Measurements from ENCODE around the gene RBP5.

Gene RBP5

DNA sequence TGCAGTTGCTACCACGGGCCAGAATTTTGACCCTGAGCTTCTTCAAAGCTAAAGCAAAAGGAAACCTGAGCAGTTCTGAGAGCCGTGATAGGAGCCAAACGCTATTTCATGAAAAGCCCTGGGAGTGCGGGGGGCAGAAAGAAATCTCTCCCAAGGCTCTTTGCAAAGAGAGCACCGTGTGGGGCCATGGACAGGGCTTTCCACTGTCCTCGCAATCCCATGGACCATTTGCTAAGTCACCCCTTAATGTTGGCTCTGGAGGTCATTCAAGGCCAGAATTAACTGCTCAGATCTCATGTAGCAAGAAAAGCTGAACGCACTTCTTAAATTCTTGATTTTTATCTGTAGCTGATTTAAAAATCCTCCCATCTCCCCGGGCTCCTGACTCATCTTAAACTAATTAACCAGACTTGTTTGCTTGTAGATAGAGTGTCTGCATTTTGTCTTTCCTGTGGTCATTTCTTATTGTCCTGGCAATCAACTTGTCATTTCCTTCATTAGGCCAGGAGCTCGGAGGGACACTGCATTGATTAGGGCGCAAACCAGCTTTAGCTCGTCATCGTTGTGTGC, 26.3 kb upstream of the RBP5 start:
- TF ChIP-seq GATA2 (IDR thresholded peaks at IDR 0.05; ENCODE audit: low read depth, low read length), result no peak
- no peak for TF ChIP-seq GATA3 (IDR thresholded peaks at IDR 0.05; ENCODE audit: low read depth, low read length)

DNA sequence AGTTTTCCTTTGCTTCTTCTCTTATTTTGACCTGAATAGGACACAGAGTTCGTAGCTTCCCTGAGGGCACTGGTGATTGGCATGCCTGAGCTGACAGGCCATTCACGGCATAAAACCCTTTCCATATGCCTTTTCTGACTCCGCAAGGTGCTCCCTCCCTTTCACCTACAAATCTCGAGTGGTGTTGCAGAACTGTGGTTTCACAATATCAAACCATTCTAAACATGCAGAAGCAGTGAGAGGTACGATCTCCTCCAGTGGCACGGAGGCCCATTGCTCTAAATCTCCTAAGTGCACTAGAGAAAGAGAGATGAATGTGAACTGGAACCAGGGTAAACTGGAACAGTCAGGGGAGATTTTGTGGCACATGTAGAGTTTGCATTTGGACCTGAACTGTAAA, 25.4 kb upstream of the RBP5 start:
- TF ChIP-seq GATA2 (IDR thresholded peaks at IDR 0.05; ENCODE audit: low read depth, low read length) (no peak), GATA3 (IDR thresholded peaks at IDR 0.05; ENCODE audit: low read depth, low read length) (no peak)

GRCh38 chr12:7152818-7153217, 24.1 kb upstream of the RBP5 start:
- no peak for TF ChIP-seq GATA3 (IDR thresholded peaks at IDR 0.05; ENCODE audit: low read depth, low read length)
- no peak for TF ChIP-seq GATA2 (IDR thresholded peaks at IDR 0.05; ENCODE audit: low read depth, low read length)

DNA sequence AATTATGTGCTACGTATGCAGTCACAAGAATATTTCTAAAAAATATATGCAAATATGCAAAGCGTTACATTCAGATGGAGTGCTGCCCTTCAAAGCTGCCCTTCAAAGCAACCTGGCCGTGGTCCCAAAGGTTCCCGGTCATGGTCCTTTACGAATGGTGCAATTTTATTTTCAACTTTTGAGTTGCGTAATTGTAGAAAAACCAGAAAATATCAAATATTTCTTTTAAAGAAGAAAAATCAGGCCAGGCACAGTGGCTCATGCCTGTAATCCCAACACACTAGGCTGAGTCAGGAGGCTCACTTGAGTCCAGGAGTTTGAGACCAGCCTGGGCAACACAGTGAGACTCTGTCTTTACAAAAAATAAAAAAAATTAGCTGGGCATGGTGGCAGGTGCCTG, 22.8 kb upstream of the RBP5 start:
- TF ChIP-seq GATA3 (IDR thresholded peaks at IDR 0.05; ENCODE audit: low read depth, low read length) (no peak), GATA2 (IDR thresholded peaks at IDR 0.05; ENCODE audit: low read depth, low read length) (no peak)

GRCh38 chr12:7150841-7151240, 22.2 kb upstream of the RBP5 start:
- TF ChIP-seq GATA3 (IDR thresholded peaks at IDR 0.05; ENCODE audit: low read depth, low read length), result no peak
- TF ChIP-seq GATA2 (IDR thresholded peaks at IDR 0.05; ENCODE audit: low read depth, low read length), result no peak

DNA sequence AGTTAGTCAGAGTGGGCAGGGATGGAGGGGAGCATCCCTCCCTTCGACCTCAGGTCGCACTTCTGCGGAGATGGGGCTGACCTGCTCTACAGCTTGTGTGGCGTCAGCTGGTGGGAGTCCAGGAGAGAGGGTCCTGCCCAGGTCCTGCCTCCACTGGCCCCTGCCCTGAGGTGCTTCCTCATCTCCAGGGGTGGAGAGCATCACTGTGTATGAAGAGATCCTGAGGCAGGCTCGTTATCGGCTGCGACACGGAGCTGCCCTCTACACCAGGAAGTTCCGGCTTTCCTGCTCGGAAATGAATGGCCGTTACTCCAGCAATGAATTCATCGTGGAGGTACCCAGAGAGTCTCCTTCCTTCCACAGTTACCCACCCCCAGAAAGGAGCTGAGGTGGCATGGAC, 21.7 kb upstream of the RBP5 start:
- TF ChIP-seq GATA3 (IDR thresholded peaks at IDR 0.05; ENCODE audit: low read depth, low read length) (no peak), GATA2 (IDR thresholded peaks at IDR 0.05; ENCODE audit: low read depth, low read length) (no peak)

DNA sequence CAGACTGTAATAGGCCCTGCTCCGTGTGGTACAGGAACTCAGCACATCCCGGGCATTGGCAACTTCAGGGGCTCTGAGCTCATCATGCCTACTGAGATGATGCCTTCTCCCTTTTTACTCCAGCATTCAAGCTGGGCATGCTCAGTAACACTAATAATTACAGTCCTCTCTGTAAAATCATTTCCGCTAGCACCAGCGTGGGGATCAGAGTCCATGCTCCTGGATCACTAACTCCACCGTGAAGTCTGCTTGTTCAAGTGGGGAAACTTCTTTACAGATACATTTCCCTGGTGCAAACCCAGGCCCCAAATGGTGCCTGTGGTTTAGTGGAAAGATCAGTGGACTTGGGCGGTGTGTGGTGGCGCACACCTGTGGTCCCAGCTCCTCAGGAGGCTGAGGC, 18.2 kb upstream of the RBP5 start:
- TF ChIP-seq GATA3 (IDR thresholded peaks at IDR 0.05; ENCODE audit: low read depth, low read length) (no peak), GATA2 (IDR thresholded peaks at IDR 0.05; ENCODE audit: low read depth, low read length) (no peak)

GRCh38 chr12:7146228-7146627, 17.5 kb upstream of the RBP5 start:
- TF ChIP-seq GATA3 (IDR thresholded peaks at IDR 0.05; ENCODE audit: low read depth, low read length) (no peak), GATA2 (IDR thresholded peaks at IDR 0.05; ENCODE audit: low read depth, low read length) (no peak)

- no peak for TF ChIP-seq GATA2 (IDR thresholded peaks at IDR 0.05; ENCODE audit: low read depth, low read length)
- no peak for TF ChIP-seq GATA3 (IDR thresholded peaks at IDR 0.05; ENCODE audit: low read depth, low read length)
Measured at GRCh38 chr12:7145671-7146070, 17.0 kb upstream of the RBP5 start.

- TF ChIP-seq GATA2 (IDR thresholded peaks at IDR 0.05; ENCODE audit: low read depth, low read length), result no peak
- no peak for TF ChIP-seq GATA3 (IDR thresholded peaks at IDR 0.05; ENCODE audit: low read depth, low read length)
Measured at GRCh38 chr12:7144414-7145120, 15.9 kb upstream of the RBP5 start.

DNA sequence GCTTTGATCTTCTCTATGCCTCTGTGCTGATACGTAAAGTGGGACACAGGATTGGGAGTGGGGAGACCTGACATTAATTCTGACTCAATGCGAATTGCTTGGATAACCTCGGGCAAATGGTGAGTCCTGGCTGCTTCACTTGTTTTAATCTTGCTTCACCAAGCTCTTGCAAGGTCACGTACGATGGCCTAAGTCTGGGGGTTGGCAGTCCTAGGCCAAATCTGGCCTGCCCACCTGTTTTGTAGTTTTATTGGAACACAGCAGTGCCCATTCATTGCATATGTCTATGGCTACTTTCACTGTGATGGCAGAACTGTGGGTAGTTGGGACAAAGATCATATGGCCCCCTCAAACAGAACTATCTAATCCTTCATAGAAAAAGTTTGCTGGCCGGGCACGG, 14.9 kb upstream of the RBP5 start:
- no peak for TF ChIP-seq GATA2 (IDR thresholded peaks at IDR 0.05; ENCODE audit: low read depth, low read length)

DNA sequence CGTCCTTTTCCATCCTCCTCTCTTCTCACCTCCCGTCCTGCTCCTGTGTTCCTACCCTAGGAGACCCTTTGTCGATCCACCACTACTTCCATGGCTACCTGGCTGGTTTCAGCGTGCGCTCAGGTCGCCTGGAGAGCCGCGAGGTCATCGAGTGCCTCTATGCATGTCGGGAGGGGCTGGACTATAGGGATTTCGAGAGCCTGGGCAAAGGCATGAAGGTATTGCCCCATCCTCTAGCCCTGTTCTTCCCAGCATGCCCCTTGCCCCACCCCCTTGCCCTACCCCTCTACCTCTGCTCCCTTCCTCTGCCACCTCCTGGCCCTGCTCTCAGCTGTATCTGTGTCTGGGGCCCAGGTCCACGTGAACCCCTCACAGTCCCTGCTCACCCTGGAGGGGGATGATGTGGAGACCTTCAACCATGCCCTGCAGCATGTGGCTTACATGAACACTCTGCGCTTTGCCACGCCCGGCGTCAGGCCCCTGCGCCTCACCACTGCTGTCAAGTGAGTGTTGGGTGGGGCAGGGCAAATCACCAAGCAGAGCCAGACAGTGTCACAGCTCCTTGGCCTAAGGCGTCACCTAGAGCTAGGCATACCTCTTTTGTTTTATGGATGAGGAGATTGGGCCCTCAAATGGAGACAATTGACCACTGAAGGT, 14.2 kb upstream of the RBP5 start:
- TF ChIP-seq GATA2 (IDR thresholded peaks at IDR 0.05; ENCODE audit: low read depth, low read length) (no peak), GATA3 (IDR thresholded peaks at IDR 0.05; ENCODE audit: low read depth, low read length) (no peak)

DNA sequence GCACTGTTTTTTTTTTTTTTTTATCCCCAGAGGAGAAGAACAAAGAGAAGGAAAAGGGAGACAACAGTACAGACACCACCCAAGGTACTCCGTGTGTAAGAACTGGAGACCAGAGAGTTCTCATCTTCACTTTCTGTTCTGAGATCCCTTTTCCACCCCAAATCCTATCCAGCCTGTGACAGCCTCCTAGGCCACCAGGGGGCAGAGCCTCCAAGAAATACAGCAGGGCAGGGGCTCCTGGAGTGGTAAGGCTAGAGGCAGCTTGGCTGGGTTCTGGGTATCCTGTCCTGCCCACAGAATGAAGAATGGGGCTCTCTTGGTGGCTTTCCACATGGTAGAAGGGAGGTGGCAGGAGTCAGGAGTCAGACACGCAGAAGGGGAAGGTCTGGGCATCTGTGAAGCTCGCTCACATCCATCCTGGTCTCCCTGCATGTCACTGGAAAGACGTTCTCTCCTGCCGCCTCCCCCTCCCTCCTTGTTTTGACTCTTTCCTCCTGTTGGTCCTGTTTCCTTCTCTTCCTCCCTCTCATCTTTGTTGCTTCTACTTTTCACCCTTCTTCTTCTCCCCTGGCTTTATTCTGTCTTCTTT, 13.5 kb upstream of the RBP5 start:
- TF ChIP-seq GATA2 (IDR thresholded peaks at IDR 0.05; ENCODE audit: low read depth, low read length), result no peak
- TF ChIP-seq GATA3 (IDR thresholded peaks at IDR 0.05; ENCODE audit: low read depth, low read length), result no peak

GRCh38 chr12:7141351-7142005, 12.8 kb upstream of the RBP5 start:
- TF ChIP-seq GATA3 (IDR thresholded peaks at IDR 0.05; ENCODE audit: low read depth, low read length), result no peak
- no peak for TF ChIP-seq GATA2 (IDR thresholded peaks at IDR 0.05; ENCODE audit: low read depth, low read length)

Data from SH-SY5Y (cell line).